ENCODE data around the gene TGIF1. TPM values are rescaled to one million over a fixed set of nuclear protein-coding genes. Genes with fewer than 3 reads are reported as not detected.

Gene TGIF1
- total and polyA plus RNA-seq, 2 donors (not counting 1 experiment from before 2014, with no cell fraction given) = 30.4 to 140 TPM

Other genes with a start within 250 kb of the TGIF1 start
- gene MYOM1, start 230.2 kb upstream of the TGIF1 start, total RNA-seq = 12.8 and 16.1 TPM in 2 replicates
- 1.5 TPM in 2 replicates for gene MYOM1, start 230.2 kb upstream of the TGIF1 start, polyA plus RNA-seq
- 266 and 281 TPM in 2 replicates for gene MYL12A, start 202.4 kb upstream of the TGIF1 start, total RNA-seq
- gene MYL12A, start 202.4 kb upstream of the TGIF1 start, polyA plus RNA-seq = 213 and 276 TPM in 2 replicates
- 124 and 127 TPM in 2 replicates for gene MYL12B, start 188.0 kb upstream of the TGIF1 start, total RNA-seq
- 94.0 and 139 TPM in 2 replicates for gene MYL12B, start 188.0 kb upstream of the TGIF1 start, polyA plus RNA-seq